Measurements from ENCODE around the gene SNTA1.
A peak's percentile ranks its signal among the peaks of the same experiment; 100 is the strongest.
"Not testable (repeated sequence)": the region's sequence is repeated elsewhere in the genome, so short reads cannot be mapped to it uniquely, and the experiment has no call there.

SNTA1 gene

GRCh38 chr20:33465481-33466302 lies 22.1 kb upstream of the SNTA1 start:
- DNase-seq = no peak

GRCh38 chr20:33464759-33465158 lies 21.2 kb upstream of the SNTA1 start:
- DNase-seq = not testable (repeated sequence)

GRCh38 chr20:33463332-33464101 lies 20.0 kb upstream of the SNTA1 start:
- DNase-seq = no peak

GRCh38 chr20:33460711-33461110 lies 17.1 kb upstream of the SNTA1 start:
- DNase-seq = no peak

GRCh38 chr20:33459599-33459998 lies 16.0 kb upstream of the SNTA1 start:
- DNase-seq = no peak

- peak; percentile 83 for DNase-seq
Measured at GRCh38 chr20:33456916-33457642, 13.5 kb upstream of the SNTA1 start.

GRCh38 chr20:33450867-33451266 lies 7.3 kb upstream of the SNTA1 start:
- peak; percentile 12 for DNase-seq

GRCh38 chr20:33445881-33446625 lies 2.5 kb upstream of the SNTA1 start:
- no peak for DNase-seq

- DNase-seq = no peak
Measured at GRCh38 chr20:33444797-33445560, 1.4 kb upstream of the SNTA1 start.

GRCh38 chr20:33443006-33443511 lies 504 bp downstream of the SNTA1 start:
- DNase-seq = peak; percentile 27

GRCh38 chr20:33442136-33443005 lies 1.2 kb downstream of the SNTA1 start:
- no peak for DNase-seq

- DNase-seq = no peak
Measured at GRCh38 chr20:33441142-33441955, 2.2 kb downstream of the SNTA1 start.

GRCh38 chr20:33440562-33440961 lies 3.0 kb downstream of the SNTA1 start:
- not testable (repeated sequence) for DNase-seq

- no peak for DNase-seq
Measured at GRCh38 chr20:33438481-33438880, 5.1 kb downstream of the SNTA1 start.

GRCh38 chr20:33437141-33437911 lies 6.2 kb downstream of the SNTA1 start:
- no peak for DNase-seq

GRCh38 chr20:33434434-33434833 lies 9.1 kb downstream of the SNTA1 start:
- DNase-seq = no peak

GRCh38 chr20:33433465-33434234 lies 9.9 kb downstream of the SNTA1 start:
- DNase-seq = no peak

- no peak for DNase-seq
Measured at GRCh38 chr20:33431797-33432381, 11.7 kb downstream of the SNTA1 start.

All from suppressor macrophage treated with lipopolysaccharide for 4 hours (primary cell).